Measurements from ENCODE around the gene ZC3H10. TPM values are rescaled to one million over a fixed set of nuclear protein-coding genes. Genes with fewer than 3 reads are reported as not detected.

The ZC3H10 gene
- total and polyA plus RNA-seq, 2 of the 4 experiments (the other 2 are of a cell fraction), result 1.5 to 3.6 TPM

- POLR2A ChIA-PET (ENCODE audit: unreplicated experiment), result interaction anchor here (1.0 to 1.6 kb wide), 2 partner anchors 12 to 18 kb away, joined by 4 to 14 read pairs; partner anchors contain the start of gene RPL41
- H2AK9ac ChIP-seq (replicated peaks; ENCODE audit: low read depth, low read length, poor library complexity), result peak overlapping the region; percentile 68
- TF ChIP-seq POLR2A (IDR thresholded peaks at IDR 0.05; ENCODE audit: low read depth, low read length) (no peak), RFX5 (IDR thresholded peaks at IDR 0.05; ENCODE audit: low read depth, low read length) (no peak), SMC3 (IDR thresholded peaks at IDR 0.05; ENCODE audit: low read depth, low read length) (no peak; the same call in 1 of the 2 replicates), MAZ (IDR thresholded peaks at IDR 0.05; ENCODE audit: borderline replicate concordance, low read depth, low read length) (no peak), RAD21 (IDR thresholded peaks at IDR 0.05; ENCODE audit: low read length) (peak; percentile 1; the same call in 1 of the 2 replicates), CEBPB (IDR thresholded peaks at IDR 0.05; ENCODE audit: low read depth, low read length) (no peak), NFE2L2 (IDR thresholded peaks at IDR 0.05; ENCODE audit: low read depth, low read length) (no peak), MAFK (IDR thresholded peaks at IDR 0.05; ENCODE audit: low read depth, low read length) (no peak), BHLHE40 (IDR thresholded peaks at IDR 0.05; ENCODE audit: low read depth, low read length) (0 out of 2 replicates have a peak, but pooled peaks have one; percentile 11), CHD1 (IDR thresholded peaks at IDR 0.05; ENCODE audit: low read depth, low read length) (no peak), RCOR1 (IDR thresholded peaks at IDR 0.05; ENCODE audit: insufficient replicate concordance, low read length) (no peak), FOS (IDR thresholded peaks at IDR 0.05; ENCODE audit: low read depth, low read length) (no peak), MXI1 (IDR thresholded peaks at IDR 0.05; ENCODE audit: borderline replicate concordance, low read depth, low read length) (peak; percentile 90)
- TF ChIP-seq, protein P1, sequence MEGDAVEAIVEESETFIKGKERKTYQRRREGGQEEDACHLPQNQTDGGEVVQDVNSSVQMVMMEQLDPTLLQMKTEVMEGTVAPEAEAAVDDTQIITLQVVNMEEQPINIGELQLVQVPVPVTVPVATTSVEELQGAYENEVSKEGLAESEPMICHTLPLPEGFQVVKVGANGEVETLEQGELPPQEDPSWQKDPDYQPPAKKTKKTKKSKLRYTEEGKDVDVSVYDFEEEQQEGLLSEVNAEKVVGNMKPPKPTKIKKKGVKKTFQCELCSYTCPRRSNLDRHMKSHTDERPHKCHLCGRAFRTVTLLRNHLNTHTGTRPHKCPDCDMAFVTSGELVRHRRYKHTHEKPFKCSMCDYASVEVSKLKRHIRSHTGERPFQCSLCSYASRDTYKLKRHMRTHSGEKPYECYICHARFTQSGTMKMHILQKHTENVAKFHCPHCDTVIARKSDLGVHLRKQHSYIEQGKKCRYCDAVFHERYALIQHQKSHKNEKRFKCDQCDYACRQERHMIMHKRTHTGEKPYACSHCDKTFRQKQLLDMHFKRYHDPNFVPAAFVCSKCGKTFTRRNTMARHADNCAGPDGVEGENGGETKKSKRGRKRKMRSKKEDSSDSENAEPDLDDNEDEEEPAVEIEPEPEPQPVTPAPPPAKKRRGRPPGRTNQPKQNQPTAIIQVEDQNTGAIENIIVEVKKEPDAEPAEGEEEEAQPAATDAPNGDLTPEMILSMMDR (conservative IDR thresholded peaks at IDR 0.05; ENCODE audit: low read depth, low read length), result peak; percentile 8; the same call in 1 of the 2 replicates
- TF ChIP-seq, protein P2, sequence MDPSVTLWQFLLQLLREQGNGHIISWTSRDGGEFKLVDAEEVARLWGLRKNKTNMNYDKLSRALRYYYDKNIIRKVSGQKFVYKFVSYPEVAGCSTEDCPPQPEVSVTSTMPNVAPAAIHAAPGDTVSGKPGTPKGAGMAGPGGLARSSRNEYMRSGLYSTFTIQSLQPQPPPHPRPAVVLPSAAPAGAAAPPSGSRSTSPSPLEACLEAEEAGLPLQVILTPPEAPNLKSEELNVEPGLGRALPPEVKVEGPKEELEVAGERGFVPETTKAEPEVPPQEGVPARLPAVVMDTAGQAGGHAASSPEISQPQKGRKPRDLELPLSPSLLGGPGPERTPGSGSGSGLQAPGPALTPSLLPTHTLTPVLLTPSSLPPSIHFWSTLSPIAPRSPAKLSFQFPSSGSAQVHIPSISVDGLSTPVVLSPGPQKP (IDR thresholded peaks at IDR 0.05; ENCODE audit: borderline replicate concordance, low read depth, low read length), result no peak
These were observed 13.1 kb upstream of the ZC3H10 start for GRCh38 chr12:56104815-56105608.

More at GRCh38 chr12:56104815-56105608, 13.1 kb upstream of the ZC3H10 start:
- dilution Hi-C loops (cut with HindIII; ENCODE audit: low sequenced_read_pairs, unreplicated experiment) (no loop called here), intact Hi-C loops (cut with micrococcal nuclease) (loop anchor here (1.0 to 10.0 kb wide), 5 partner anchors 26 to 367 kb away; partner anchors contain the start of genes ORMDL2, SARNP and SUOX), in situ Hi-C loops (cut with MboI; ENCODE audit: low sequenced_read_pairs) (no loop called here)
- Histone ChIP-seq H4K8ac (ENCODE audit: low read depth in 2 of 2, low read length in 2 of 2) (peak overlapping the region; percentile 85; a peak in 3 of 4 replicates), H3K27me3 (ENCODE audit: control insufficient read depth, insufficient read depth, low read length) (no peaks in the 10 kb centered on the region), H3K79me1 (ENCODE audit: low read depth in 1 of 2, low read length in 2 of 2) (peaks cover 15 to 24% of the 10 kb centered on the region in 2 experiments; a peak in 3 of 4 replicates), H2BK20ac (ENCODE audit: low read depth, low read length) (no peak overlapping the region), H2BK120ac (ENCODE audit: low read depth, low read length) (peak overlapping the region; percentile 8; the same call in 1 of the 2 replicates), H3K9me3 (ENCODE audit: control insufficient read depth, insufficient read depth, low read length) (no peaks in the 10 kb centered on the region), H3K56ac (ENCODE audit: extremely low read depth, insufficient read depth, low read length) (peak overlapping the region; percentile 63), H3K18ac (ENCODE audit: low read depth, low read length) (no peak overlapping the region; the same call in 1 of the 2 replicates), H4K20me1 (ENCODE audit: insufficient read depth, low read length) (peaks cover 12% of the 10 kb centered on the region), H3K4me3 (ENCODE audit: insufficient read depth, low read depth, low read length) (peak overlapping the region; percentile 88), H3K4me2 (ENCODE audit: low read depth, low read length) (peak overlapping the region; percentile 90), H3K9me1 (ENCODE audit: insufficient read depth, low read length) (0 out of 2 replicates have a peak, but pooled peaks cover 2% of the 10 kb centered on the region), H3K23ac (ENCODE audit: low read depth, low read length) (peak overlapping the region; percentile 91), H3K27ac (ENCODE audit: insufficient read depth, low read length) (peak overlapping the region; percentile 94), H3K4me1 (ENCODE audit: control insufficient read depth, insufficient read depth, low read length) (peaks cover 5% of the 10 kb centered on the region; the same call in 1 of the 2 replicates), H4K91ac (ENCODE audit: insufficient read depth, low read depth, low read length) (peak overlapping the region; percentile 85; the same call in 1 of the 2 replicates), H2AK5ac (ENCODE audit: low read depth, low read length) (peak overlapping the region; percentile 85), H3K9ac (ENCODE audit: low read depth, low read length) (peak overlapping the region; percentile 97), H3K14ac (replicated peaks; ENCODE audit: low read depth, low read length) (peak overlapping the region; percentile 86), H2BK5ac (ENCODE audit: low read depth, low read length, poor library complexity, severe bottlenecking) (peak overlapping the region; percentile 78), H2BK15ac (ENCODE audit: low read depth, low read length) (no peak overlapping the region), H3K36me3 (ENCODE audit: control insufficient read depth, insufficient read depth, low read length) (peaks cover 21% of the 10 kb centered on the region), H4K5ac (ENCODE audit: low read depth, low read length) (peak overlapping the region; percentile 70), H2AFZ (replicated peaks; ENCODE audit: low read length, poor library complexity) (peak overlapping the region; percentile 95), H3K4ac (ENCODE audit: low read depth, low read length) (peak overlapping the region; percentile 89)
- WGBS, 2 experiments (ENCODE audit: extremely low coverage in 2 of 2, insufficient read length in 1 of 2), result 0% methylated on average over 30 of the region's 40 CpGs; no CpG with 5 or more reads in 1 of the 2 experiments
- DNase-seq, result no peak
- CTCF ChIA-PET, result interaction anchor here (0.6 to 1.7 kb wide), 4 partner anchors 16 to 58 kb away, joined by 3 to 5 read pairs (median 3); no protein-coding TSS in a partner anchor
- ATAC-seq (ENCODE audit: low read depth), result peak; percentile 24
- BruUV-seq (replicated peaks), result no TSS peak

Data from IMR-90 (cell line).